ENCODE measurements around the gene DNAI7.

The DNAI7 gene

GRCh38 chr12:25106818-25107217, 88.1 kb downstream of the DNAI7 start:
- no peaks in the 10 kb centered on the region for H3K27me3 Mint-ChIP-seq
- no peak overlapping the region for H3K27ac Mint-ChIP-seq
- H3K9me3 Mint-ChIP-seq: no peaks in the 10 kb centered on the region
- no peak overlapping the region for H3K4me3 Mint-ChIP-seq
- H3K4me1 Mint-ChIP-seq (ENCODE audit: low read depth): peaks cover 12% of the 10 kb centered on the region
- intact Hi-C loops (cut with micrococcal nuclease): loop anchor here (5.0 kb wide), 1 partner anchor 35 kb away; no protein-coding TSS in a partner anchor
- peaks cover 58% of the 10 kb centered on the region for H3K36me3 Mint-ChIP-seq (ENCODE audit: low read depth)

DNA sequence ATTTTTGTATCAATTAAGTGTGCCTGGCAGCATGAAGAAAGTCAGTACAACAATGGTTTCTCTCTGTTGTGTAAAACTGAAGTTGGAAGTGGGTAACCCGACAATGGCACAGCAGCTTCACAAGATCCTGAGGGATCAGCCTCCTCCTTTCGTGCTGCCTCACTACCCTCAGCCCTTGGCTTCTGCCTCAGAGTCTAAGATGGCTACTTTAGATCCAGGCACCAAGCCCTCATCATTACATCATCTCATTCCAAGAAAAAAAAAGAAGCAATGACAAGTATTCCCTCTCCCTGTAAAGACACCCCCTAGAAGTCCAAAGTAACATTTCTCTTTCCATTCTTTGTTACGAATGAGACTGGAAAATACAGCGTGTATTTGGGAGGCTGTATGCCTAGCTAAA, 92.6 kb downstream of the DNAI7 start:
- intact Hi-C loops (cut with micrococcal nuclease): loop anchor here (5.0 kb wide), 1 partner anchor 50 kb away; a partner anchor contains a TSS
- Mint-ChIP-seq H3K4me3 (no peak overlapping the region), H3K4me1 (ENCODE audit: low read depth) (peaks cover 9% of the 10 kb centered on the region), H3K27ac (no peak overlapping the region), H3K27me3 (no peaks in the 10 kb centered on the region), H3K36me3 (ENCODE audit: low read depth) (peaks cover 39% of the 10 kb centered on the region), H3K9me3 (no peaks in the 10 kb centered on the region)

- peaks cover 7% of the 10 kb centered on the region for H3K4me1 Mint-ChIP-seq (ENCODE audit: low read depth)
- H3K27ac Mint-ChIP-seq: peak overlapping the region; percentile 77
- no peaks in the 10 kb centered on the region for H3K27me3 Mint-ChIP-seq
- intact Hi-C loops (cut with micrococcal nuclease): loop anchor here (5.0 kb wide), 1 partner anchor 49 kb away; a partner anchor contains a TSS
- peaks cover 48% of the 10 kb centered on the region for H3K36me3 Mint-ChIP-seq (ENCODE audit: low read depth)
- H3K4me3 Mint-ChIP-seq: no peak overlapping the region
- no peaks in the 10 kb centered on the region for H3K9me3 Mint-ChIP-seq
Observed at GRCh38 chr12:25101092-25101445, 93.9 kb downstream of the DNAI7 start.

- no peaks in the 10 kb centered on the region for H3K27me3 Mint-ChIP-seq
- H3K4me1 Mint-ChIP-seq (ENCODE audit: low read depth): peaks cover 7% of the 10 kb centered on the region
- H3K27ac Mint-ChIP-seq: peak overlapping the region; percentile 77
- H3K4me3 Mint-ChIP-seq: peak overlapping the region; percentile 20
- intact Hi-C loops (cut with micrococcal nuclease): loop anchor here (5.0 kb wide), 1 partner anchor 48 kb away; a partner anchor contains a TSS
- peaks cover 51% of the 10 kb centered on the region for H3K36me3 Mint-ChIP-seq (ENCODE audit: low read depth)
- no peaks in the 10 kb centered on the region for H3K9me3 Mint-ChIP-seq
Observed at GRCh38 chr12:25100194-25101091, 94.5 kb downstream of the DNAI7 start.

- no peak overlapping the region for H3K27ac Mint-ChIP-seq
- H3K4me3 Mint-ChIP-seq: no peak overlapping the region
- H3K27me3 Mint-ChIP-seq: no peaks in the 10 kb centered on the region
- H3K36me3 Mint-ChIP-seq (ENCODE audit: low read depth): peaks cover 51% of the 10 kb centered on the region
- no peaks in the 10 kb centered on the region for H3K9me3 Mint-ChIP-seq
- H3K4me1 Mint-ChIP-seq (ENCODE audit: low read depth): peaks cover 7% of the 10 kb centered on the region
- intact Hi-C loops (cut with micrococcal nuclease): no loop called here
Observed at GRCh38 chr12:25099010-25099409, 96.0 kb downstream of the DNAI7 start.

DNA sequence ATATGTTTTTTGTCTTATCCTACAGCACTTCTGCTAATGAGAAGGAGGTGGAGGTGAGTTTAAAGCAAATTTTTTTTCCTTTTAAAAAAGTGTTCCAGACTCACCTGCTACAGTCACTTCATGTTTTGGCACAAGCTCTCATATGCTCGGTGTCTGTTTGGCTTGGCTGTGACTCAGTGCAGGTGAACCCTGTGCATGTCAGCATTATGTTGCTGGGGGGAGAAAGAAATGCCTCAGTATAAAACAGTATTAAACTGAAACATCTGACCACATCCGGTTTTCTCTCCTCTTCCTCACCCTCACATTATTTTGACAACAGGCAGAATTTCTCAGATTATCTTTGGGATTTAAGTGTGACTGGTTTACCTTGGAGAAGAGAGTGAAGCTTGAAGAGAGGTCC, 105.2 kb downstream of the DNAI7 start:
- Mint-ChIP-seq H3K36me3 (ENCODE audit: low read depth) (peaks cover 90% of the 10 kb centered on the region), H3K9me3 (peaks cover 6% of the 10 kb centered on the region), H3K27ac (no peak overlapping the region), H3K27me3 (no peaks in the 10 kb centered on the region), H3K4me3 (no peak overlapping the region), H3K4me1 (ENCODE audit: low read depth) (peaks cover 32% of the 10 kb centered on the region)
- intact Hi-C loops (cut with micrococcal nuclease): loop anchor here (5.0 kb wide), 1 partner anchor 32 kb away; no protein-coding TSS in a partner anchor

DNA sequence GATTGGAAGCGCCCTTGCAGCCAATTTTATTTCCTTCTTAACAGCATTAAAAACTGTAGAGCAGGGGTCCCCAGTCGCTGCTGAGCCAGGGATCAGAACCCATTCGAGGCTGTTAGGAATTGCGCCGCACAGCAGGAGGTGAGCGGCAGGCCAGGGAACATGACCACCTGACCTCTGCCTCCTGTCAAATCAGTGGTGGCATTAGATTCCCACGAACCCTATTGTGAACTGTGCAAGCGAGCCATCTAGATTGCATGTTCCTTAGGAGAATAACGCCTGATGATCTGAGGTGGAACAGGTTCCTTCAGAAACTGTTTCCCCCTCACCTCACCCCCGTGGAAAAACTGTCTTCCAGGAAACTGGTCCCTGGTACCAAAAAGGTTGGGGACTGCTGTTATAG, 107.4 kb downstream of the DNAI7 start:
- Mint-ChIP-seq H3K9me3 (peaks cover 6% of the 10 kb centered on the region), H3K4me3 (no peak overlapping the region), H3K27me3 (no peaks in the 10 kb centered on the region), H3K27ac (no peak overlapping the region), H3K4me1 (ENCODE audit: low read depth) (peaks cover 22% of the 10 kb centered on the region), H3K36me3 (ENCODE audit: low read depth) (peaks cover 90% of the 10 kb centered on the region)
- intact Hi-C loops (cut with micrococcal nuclease): no loop called here

GRCh38 chr12:25084816-25085215, 110.1 kb downstream of the DNAI7 start:
- no peak overlapping the region for H3K27ac Mint-ChIP-seq
- intact Hi-C loops (cut with micrococcal nuclease): no loop called here
- peaks cover 88% of the 10 kb centered on the region for H3K36me3 Mint-ChIP-seq (ENCODE audit: low read depth)
- peaks cover 16% of the 10 kb centered on the region for H3K4me1 Mint-ChIP-seq (ENCODE audit: low read depth)
- no peaks in the 10 kb centered on the region for H3K27me3 Mint-ChIP-seq
- H3K4me3 Mint-ChIP-seq: no peak overlapping the region
- peaks cover 6% of the 10 kb centered on the region for H3K9me3 Mint-ChIP-seq

- peaks cover 6% of the 10 kb centered on the region for H3K9me3 Mint-ChIP-seq
- peaks cover 93% of the 10 kb centered on the region for H3K36me3 Mint-ChIP-seq (ENCODE audit: low read depth)
- H3K4me3 Mint-ChIP-seq: no peak overlapping the region
- peaks cover 16% of the 10 kb centered on the region for H3K4me1 Mint-ChIP-seq (ENCODE audit: low read depth)
- H3K27ac Mint-ChIP-seq: no peak overlapping the region
- no peaks in the 10 kb centered on the region for H3K27me3 Mint-ChIP-seq
- intact Hi-C loops (cut with micrococcal nuclease): no loop called here
Observed at GRCh38 chr12:25083211-25083610, 111.7 kb downstream of the DNAI7 start.

GRCh38 chr12:25082628-25083027, 112.3 kb downstream of the DNAI7 start:
- intact Hi-C loops (cut with micrococcal nuclease): no loop called here
- Mint-ChIP-seq H3K27me3 (no peaks in the 10 kb centered on the region), H3K36me3 (ENCODE audit: low read depth) (peaks cover 88% of the 10 kb centered on the region), H3K4me3 (no peak overlapping the region), H3K9me3 (peaks cover 6% of the 10 kb centered on the region), H3K4me1 (ENCODE audit: low read depth) (peaks cover 16% of the 10 kb centered on the region), H3K27ac (no peak overlapping the region)

DNA sequence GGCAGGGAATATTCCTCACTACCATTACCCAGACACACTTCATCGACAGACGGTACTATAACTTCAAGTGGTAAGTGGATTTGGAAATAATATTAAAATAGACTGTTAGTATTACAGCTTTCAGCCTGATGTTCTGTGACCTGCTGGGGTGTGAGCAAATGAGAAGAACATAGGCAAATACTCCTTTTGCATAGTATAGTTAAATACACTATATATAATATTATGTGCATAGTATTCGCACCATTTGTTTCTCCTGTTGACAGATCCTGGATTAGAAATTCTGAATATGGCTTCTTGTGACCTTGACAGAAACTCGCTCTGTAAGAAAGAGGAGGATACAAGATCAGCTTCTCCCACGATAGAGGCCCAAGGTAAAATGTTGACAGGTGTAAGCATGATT, 115.6 kb downstream of the DNAI7 start:
- Mint-ChIP-seq H3K27me3 (no peaks in the 10 kb centered on the region), H3K4me1 (ENCODE audit: low read depth) (peaks cover 8% of the 10 kb centered on the region), H3K36me3 (ENCODE audit: low read depth) (peaks cover 65% of the 10 kb centered on the region), H3K4me3 (no peak overlapping the region), H3K9me3 (no peaks in the 10 kb centered on the region), H3K27ac (no peak overlapping the region)
- intact Hi-C loops (cut with micrococcal nuclease): no loop called here

DNA sequence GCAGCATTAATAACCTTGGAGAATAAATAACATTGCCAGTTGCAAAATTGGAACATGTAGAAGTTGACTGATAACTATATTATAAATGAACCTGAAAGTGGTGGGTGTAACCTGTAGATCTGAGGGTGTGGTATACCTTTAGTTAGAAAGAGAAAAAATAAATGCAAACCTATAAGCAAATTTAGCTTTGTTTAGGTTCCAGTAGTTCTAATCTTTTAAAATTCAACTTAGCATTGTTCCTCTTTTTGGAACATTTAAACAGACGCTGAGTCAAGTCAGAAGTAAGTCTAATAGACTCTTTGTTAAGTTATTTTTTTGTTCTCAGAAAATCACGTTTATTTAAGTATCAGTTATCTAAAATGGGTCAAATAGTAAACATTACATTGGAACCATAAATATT, 120.0 kb downstream of the DNAI7 start:
- intact Hi-C loops (cut with micrococcal nuclease): loop anchor here (5.0 kb wide), 1 partner anchor 32 kb away; no protein-coding TSS in a partner anchor
- peaks cover 51% of the 10 kb centered on the region for H3K4me1 Mint-ChIP-seq (ENCODE audit: low read depth)
- no peak overlapping the region for H3K4me3 Mint-ChIP-seq

DNA sequence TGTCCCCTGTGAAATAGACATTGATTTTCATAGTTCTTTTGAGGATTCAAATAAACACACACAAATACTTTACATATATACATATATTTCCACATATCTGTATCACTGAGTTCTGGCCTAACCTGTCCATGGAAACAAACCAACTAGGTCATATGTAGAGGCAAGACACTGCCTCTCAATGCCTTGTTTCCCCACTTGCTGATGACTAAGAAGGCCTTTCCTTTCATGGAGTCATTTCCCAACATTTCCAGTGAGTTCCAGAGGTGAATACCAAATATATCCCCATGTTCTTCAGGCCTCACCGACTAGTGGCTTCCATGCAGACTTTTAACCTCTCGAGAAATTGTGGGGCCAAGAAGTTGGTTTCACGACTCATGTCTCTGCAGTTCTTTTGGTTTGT, 120.8 kb downstream of the DNAI7 start:
- intact Hi-C loops (cut with micrococcal nuclease): loop anchor here (5.0 kb wide), 1 partner anchor 33 kb away; no protein-coding TSS in a partner anchor
- H3K36me3 Mint-ChIP-seq (ENCODE audit: low read depth): peaks cover 45% of the 10 kb centered on the region
- H3K9me3 Mint-ChIP-seq: no peaks in the 10 kb centered on the region
- H3K4me3 Mint-ChIP-seq: no peak overlapping the region
- H3K27me3 Mint-ChIP-seq: no peaks in the 10 kb centered on the region
- H3K27ac Mint-ChIP-seq: peak overlapping the region; percentile 82
- H3K4me1 Mint-ChIP-seq (ENCODE audit: low read depth): peaks cover 58% of the 10 kb centered on the region

More for the DNA sequence above, 120.0 kb downstream of the DNAI7 start:
- Mint-ChIP-seq H3K27me3 (no peaks in the 10 kb centered on the region), H3K27ac (peak overlapping the region; percentile 82), H3K9me3 (no peaks in the 10 kb centered on the region), H3K36me3 (ENCODE audit: low read depth) (peaks cover 45% of the 10 kb centered on the region)

DNA sequence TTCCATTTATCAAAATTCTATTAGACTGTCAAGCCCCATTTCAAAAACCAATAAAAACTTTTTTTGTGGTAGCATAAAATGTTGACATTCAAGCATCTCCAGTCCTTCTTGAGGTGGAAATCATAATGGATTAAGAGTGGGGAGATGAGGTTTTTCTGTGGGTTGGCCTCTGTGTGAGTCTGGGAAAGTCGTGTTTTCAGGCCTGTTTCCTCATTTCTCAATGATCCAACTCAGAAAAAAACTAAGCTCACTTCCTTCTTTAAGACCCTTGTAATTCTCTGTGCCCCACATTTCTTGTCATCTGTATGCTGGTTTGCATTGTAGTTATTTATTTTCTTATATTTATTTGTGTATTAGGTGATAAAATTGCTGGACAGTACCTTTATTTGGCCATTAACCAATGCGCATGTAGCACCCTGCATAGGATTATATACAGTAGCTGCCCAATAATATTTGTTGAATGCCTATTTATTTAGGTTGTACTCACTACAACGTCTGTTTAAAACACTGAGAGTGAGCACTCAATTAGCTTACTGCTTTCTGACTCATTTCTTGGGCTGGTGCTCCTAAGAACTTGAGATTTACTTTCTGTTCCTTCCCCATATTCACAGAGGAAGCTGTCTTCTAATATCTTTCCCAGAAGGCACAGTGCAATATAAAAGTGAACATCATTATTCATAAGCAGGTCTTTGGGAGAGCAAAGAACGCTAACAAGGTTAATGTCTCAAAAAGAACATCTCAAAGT, 121.9 kb downstream of the DNAI7 start:
- Mint-ChIP-seq H3K36me3 (ENCODE audit: low read depth) (peaks cover 52% of the 10 kb centered on the region), H3K9me3 (no peaks in the 10 kb centered on the region), H3K27me3 (no peaks in the 10 kb centered on the region), H3K4me3 (peak overlapping the region; percentile 30), H3K4me1 (ENCODE audit: low read depth) (peaks cover 68% of the 10 kb centered on the region), H3K27ac (peak overlapping the region; percentile 82)
- intact Hi-C loops (cut with micrococcal nuclease): loop anchor here (2.0 to 5.0 kb wide), 2 partner anchors 20 to 34 kb away; a partner anchor contains a TSS

All from dendritic cell treated with granulocyte-macrophage colony-stimulating factor and Interleukin-4, amounts not matched to agents 40 ng/mL and 50 ng/mL, for 4 days (primary cell).